HepG2 (cell line): ENCODE data around the gene H1-8. TPM values are rescaled to one million over a fixed set of nuclear protein-coding genes. Genes with fewer than 3 reads are reported as not detected.

ENCODE experiments used
- ELK4 ChIP-seq: sonication (generic); formaldehyde crosslinking; IDR thresholded peaks from 2 replicates; pipeline ENCODE4 v1.9.0; 2021; ENCODE audit warnings: missing genetic modification reagents, borderline replicate concordance
- GATAD1 ChIP-seq: IDR thresholded peaks from 2 replicates; pipeline ENCODE4 v1.6.1; 2016; ENCODE audit warnings: missing genetic modification reagents, missing compliant biosample characterization
- KDM3A ChIP-seq: IDR thresholded peaks from 2 replicates; pipeline ENCODE4 v1.6.1; 2018; ENCODE audit warnings: low read depth, missing compliant biosample characterization
- NFE2L1 ChIP-seq: sonication (generic); formaldehyde crosslinking; IDR thresholded peaks from 2 replicates; pipeline ENCODE4 v1.4.0; 2020; ENCODE audit warnings: missing genetic modification reagents, mild to moderate bottlenecking, borderline replicate concordance
- RBAK ChIP-seq: sonication (generic); formaldehyde crosslinking; IDR thresholded peaks from 2 replicates; pipeline ENCODE4 v1.5.1; 2020; ENCODE audit warnings: mild to moderate bottlenecking, missing genetic modification reagents
- REXO4 ChIP-seq: sonication (generic); formaldehyde crosslinking; IDR thresholded peaks from 2 replicates; pipeline ENCODE4 v1.8.0; 2022; ENCODE audit warnings: missing genetic modification reagents, mild to moderate bottlenecking, borderline replicate concordance
- SNAI1 ChIP-seq: sonication (generic); formaldehyde crosslinking; IDR thresholded peaks from 2 replicates; pipeline ENCODE4 v1.5.0; 2020; ENCODE audit warnings: mild to moderate bottlenecking, missing genetic modification reagents, borderline replicate concordance
- SOX13 ChIP-seq, 3 experiments: fragments of 450-650 bp in 1 of 3; sonication (generic) in 1 of 3; formaldehyde crosslinking in 1 of 3; IDR thresholded peaks in 2 of 3; conservative IDR thresholded peaks in 1 of 3; 2 replicates each; pipeline versions ENCODE4 v1.5.0 to v1.6.1; 2016 to 2020; ENCODE audit warnings: antibody characterized with exemption in 1 of 3, mild to moderate bottlenecking in 1 of 3, missing compliant biosample characterization in 1 of 3, missing genetic modification reagents in 1 of 3, moderate library complexity in 1 of 3
- ZNF18 ChIP-seq: sonication (generic); formaldehyde crosslinking; IDR thresholded peaks from 2 replicates; pipeline ENCODE4 v1.8.0; 2022; ENCODE audit warnings: mild to moderate bottlenecking, missing genetic modification reagents; ENCODE audit not compliant: insufficient replicate concordance
- ZNF337 ChIP-seq: sonication (generic); formaldehyde crosslinking; IDR thresholded peaks from 2 replicates; pipeline ENCODE4 v1.5.1; 2020; ENCODE audit warnings: missing genetic modification reagents, low read depth, mild to moderate bottlenecking, borderline replicate concordance
- ZNF34 ChIP-seq: sonication (generic); formaldehyde crosslinking; IDR thresholded peaks from 2 replicates; pipeline ENCODE4 v1.4.0; 2020; ENCODE audit warnings: mild to moderate bottlenecking, missing genetic modification reagents, borderline replicate concordance
- ZNF407 ChIP-seq: sonication (generic); formaldehyde crosslinking; IDR thresholded peaks from one replicate; pipeline ENCODE4 v1.5.1; 2020; ENCODE audit warnings: mild to moderate bottlenecking, missing genetic modification reagents; ENCODE audit errors: not compliant biosample characterization
- ZNF567 ChIP-seq: sonication (generic); formaldehyde crosslinking; IDR thresholded peaks from 2 replicates; pipeline ENCODE4 v1.8.1; 2023; ENCODE audit warnings: mild to moderate bottlenecking, missing genetic modification reagents, borderline replicate concordance
- ZNF672 ChIP-seq: sonication (generic); formaldehyde crosslinking; IDR thresholded peaks from 2 replicates; pipeline ENCODE4 v1.8.1; 2022; ENCODE audit warnings: missing genetic modification reagents
- ZNF678 ChIP-seq: sonication (generic); formaldehyde crosslinking; IDR thresholded peaks from 2 replicates; pipeline ENCODE4 v1.4.0; 2020; ENCODE audit warnings: mild to moderate bottlenecking, missing genetic modification reagents
- ZNF691 ChIP-seq: sonication (generic); formaldehyde crosslinking; IDR thresholded peaks from 2 replicates; pipeline ENCODE4 v1.4.0; 2020; ENCODE audit warnings: missing genetic modification reagents, low read depth, mild to moderate bottlenecking, borderline replicate concordance
- ZSCAN20 ChIP-seq: sonication (generic); formaldehyde crosslinking; IDR thresholded peaks from 2 replicates; pipeline ENCODE4 v1.4.0; 2020; ENCODE audit warnings: missing genetic modification reagents, mild to moderate bottlenecking, borderline replicate concordance
- polyA plus RNA-seq, 8 experiments: library from polyadenylated mRNA; depleted of rRNA in 3 of 8; stranded (reverse) in 7 of 8; unstranded in 1 of 8; fragments of >200 nt; fragmentation: Illumina TruSeq in 4 of 8; extraction: Trizol in 4 of 8; gene quantifications; 2 replicates each; pipeline versions ENCODE4 v1.2.1 to v1.2.3, GENCODE V29; 2011 to 2016; ENCODE audit warnings: low read depth in 4 of 8, missing spikeins in 1 of 8, mixed read lengths in 1 of 8; ENCODE audit not compliant: insufficient read depth in 1 of 8
- total RNA-seq, 5 experiments: library from RNA; depleted of rRNA; stranded (reverse); fragments of >200 nt; fragmentation: Illumina TruSeq; extraction: Trizol; gene quantifications; 2 replicates each; pipeline ENCODE4 v1.2.3, GENCODE V29; 2016; ENCODE audit warnings: low read depth in 1 of 5

Gene H1-8
- total and polyA plus RNA-seq, 2 of the 13 experiments (the other 11 are each of a cell fraction or from before 2014, with no cell fraction given), result 0.08 TPM; not detected in 1

- TF ChIP-seq ZNF407 (CRISPR knock-in tag) (peak; percentile 17), ZNF18 (CRISPR knock-in tag) (no peak), ZNF672 (no peak), REXO4 (no peak), ZSCAN20 (CRISPR knock-in tag) (no peak), KDM3A (CRISPR knock-in tag) (peak; percentile 76; the same call in 1 of the 2 replicates), SOX13 (IDR thresholded peaks at IDR 0.05) (no peak), SOX13 (CRISPR knock-in tag; conservative IDR thresholded peaks at IDR 0.05 in 1 of 2, IDR thresholded peaks at IDR 0.05 in 1 of 2) (peak in 1 of 2 experiments; percentile 71; a peak in 2 of 4 replicates), ZNF691 (CRISPR knock-in tag) (peak; percentile 81), ZNF34 (CRISPR knock-in tag) (no peak), GATAD1 (CRISPR knock-in tag) (peak; percentile 68), ZNF678 (0 out of 2 replicates have a peak, but pooled peaks have one; percentile 30), SNAI1 (CRISPR knock-in tag) (no peak), ZNF567 (no peak), RBAK (CRISPR knock-in tag) (no peak), ELK4 (CRISPR knock-in tag) (no peak), ZNF337 (CRISPR knock-in tag) (no peak), NFE2L1 (CRISPR knock-in tag) (no peak)
Measured at GRCh38 chr3:129594907-129595390, 52.0 kb downstream of the H1-8 start (continued).
